SK-MEL-5 (cell line): ENCODE measurements around the gene NEURL1. TPM values are rescaled to one million over a fixed set of nuclear protein-coding genes. Genes with fewer than 3 reads are reported as not detected.
"Not testable (repeated sequence)": the region's sequence is repeated elsewhere in the genome, so short reads cannot be mapped to it uniquely, and the experiment has no call there.

ENCODE experiments used
- DNase-seq: peaks from one replicate; pipeline ENCODE4 v3.0.0-alpha.2; 2016; ENCODE audit warnings: low read depth, low spot score
- in situ Hi-C: cut with HindIII; loops from 2 replicates; pipeline ENCODE4 v1.10.0; 2016; ENCODE audit warnings: low sequenced_read_pairs, high pct_unique_total_duplicates, low pct_unique_long_range_greater_than_20kb
- total RNA-seq: library from RNA; depleted of rRNA; stranded (reverse); fragments of >200 nt; shearing (Covaris generic); gene quantifications from 2 replicates; pipeline ENCODE4 v1.2.3, GENCODE V29; 2014

The NEURL1 gene
- total RNA-seq, 1 experiment from 2014 or later: 0.58 TPM

- no peak for DNase-seq
- in situ Hi-C loops: no loop called here
These were observed 10.8 kb downstream of the NEURL1 start for GRCh38 chr10:103504181-103504783.

DNA sequence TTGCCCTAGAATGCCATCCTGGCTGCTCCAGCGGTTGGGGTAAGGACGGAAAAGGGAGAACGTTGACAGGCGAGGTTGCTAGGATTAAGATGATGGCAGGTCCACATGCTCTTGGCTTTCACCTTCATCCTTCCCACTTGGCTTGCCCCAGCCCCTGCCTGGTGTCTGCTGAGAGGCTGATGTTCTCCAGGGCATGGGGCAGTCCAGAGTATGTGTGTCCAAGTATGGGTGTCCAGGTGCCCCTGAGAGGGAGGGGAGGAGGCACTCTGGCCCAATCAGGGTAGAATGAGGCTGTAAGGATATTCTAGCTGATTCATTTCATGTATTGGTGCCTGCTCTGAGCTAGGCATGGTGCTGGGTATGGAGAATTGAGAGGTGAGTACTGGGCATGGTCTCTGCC is 12.6 kb downstream of the NEURL1 start:
- no peak for DNase-seq
- in situ Hi-C loops: no loop called here

- in situ Hi-C loops: no loop called here
- DNase-seq: no peak
These were observed 14.0 kb downstream of the NEURL1 start for GRCh38 chr10:103507235-103508191.

GRCh38 chr10:103510046-103510685 is 16.7 kb downstream of the NEURL1 start:
- in situ Hi-C loops: no loop called here
- no peak for DNase-seq

- in situ Hi-C loops: no loop called here
- no peak for DNase-seq
These were observed 17.6 kb downstream of the NEURL1 start for GRCh38 chr10:103510791-103511752.

- no peak for DNase-seq
- in situ Hi-C loops: no loop called here
These were observed 18.7 kb downstream of the NEURL1 start for GRCh38 chr10:103512166-103512565.

- in situ Hi-C loops: no loop called here
These were observed 19.3 kb downstream of the NEURL1 start for GRCh38 chr10:103512591-103513379.

GRCh38 chr10:103513380-103514060 is 20.0 kb downstream of the NEURL1 start:
- in situ Hi-C loops: no loop called here
- DNase-seq: no peak

More at GRCh38 chr10:103512591-103513379, 19.3 kb downstream of the NEURL1 start:
- DNase-seq: no peak

DNA sequence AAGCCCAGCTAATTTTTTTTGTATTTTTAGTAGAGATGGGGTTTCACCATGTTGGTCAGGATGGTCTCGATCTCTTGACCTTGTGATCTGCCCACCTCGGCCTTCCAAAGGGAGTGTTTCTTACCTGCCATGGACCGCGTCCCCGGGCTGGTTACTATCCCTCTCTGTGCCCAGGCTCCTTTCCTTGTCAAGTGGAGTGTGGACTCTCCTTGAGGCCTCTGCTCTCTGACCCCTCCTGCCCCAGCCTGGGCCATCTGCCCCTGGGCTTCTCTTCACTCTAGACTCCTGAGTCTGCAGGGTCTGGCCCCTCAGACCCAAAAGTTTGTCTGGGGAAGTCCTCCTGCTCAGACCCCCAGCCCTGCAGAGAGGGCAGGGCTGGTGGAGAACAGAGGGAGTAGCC is 20.7 kb downstream of the NEURL1 start:
- in situ Hi-C loops: no loop called here

DNA sequence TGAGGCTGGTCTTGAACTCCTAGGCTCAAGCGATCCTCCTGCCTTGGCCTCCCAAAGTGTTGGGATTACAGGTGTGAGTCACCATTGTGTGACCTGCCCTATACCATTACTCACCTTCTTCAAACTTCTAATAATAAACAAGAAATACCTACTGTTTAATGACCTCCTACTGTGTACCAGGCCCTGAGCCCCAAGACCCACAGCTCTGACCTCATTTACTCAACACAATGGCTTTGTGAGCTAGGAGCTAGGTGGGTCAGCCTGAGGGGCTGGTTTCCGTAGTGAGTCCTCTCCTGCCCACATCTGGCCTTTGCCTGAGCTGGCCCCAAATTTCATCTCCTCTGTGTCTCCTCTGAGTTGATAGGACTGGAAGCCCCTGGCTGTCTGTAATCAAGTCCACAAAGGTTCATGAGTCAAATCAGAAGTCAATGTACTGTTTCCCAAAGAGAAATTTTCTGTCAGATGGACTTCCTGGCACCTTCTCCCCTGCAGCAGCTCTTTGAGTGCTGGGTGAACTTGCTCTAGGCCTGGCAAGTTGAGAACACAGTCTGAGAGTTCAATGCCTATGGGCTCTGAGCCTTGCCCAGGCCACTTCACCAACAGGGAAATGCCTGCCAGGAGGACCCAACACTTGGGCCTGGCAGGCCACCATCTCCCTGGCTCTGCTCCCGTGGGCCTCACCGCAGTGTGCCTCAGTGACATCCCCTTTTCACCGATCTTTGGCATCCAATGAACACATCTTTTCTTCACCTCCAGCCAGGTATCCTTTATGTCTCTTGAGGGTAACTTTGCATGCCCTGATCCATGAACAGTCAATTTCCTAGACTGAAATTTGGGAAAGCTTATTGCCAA is 24.0 kb downstream of the NEURL1 start:
- in situ Hi-C loops: no loop called here
- no peak for DNase-seq

More for the DNA sequence above, 20.7 kb downstream of the NEURL1 start:
- no peak for DNase-seq

DNA sequence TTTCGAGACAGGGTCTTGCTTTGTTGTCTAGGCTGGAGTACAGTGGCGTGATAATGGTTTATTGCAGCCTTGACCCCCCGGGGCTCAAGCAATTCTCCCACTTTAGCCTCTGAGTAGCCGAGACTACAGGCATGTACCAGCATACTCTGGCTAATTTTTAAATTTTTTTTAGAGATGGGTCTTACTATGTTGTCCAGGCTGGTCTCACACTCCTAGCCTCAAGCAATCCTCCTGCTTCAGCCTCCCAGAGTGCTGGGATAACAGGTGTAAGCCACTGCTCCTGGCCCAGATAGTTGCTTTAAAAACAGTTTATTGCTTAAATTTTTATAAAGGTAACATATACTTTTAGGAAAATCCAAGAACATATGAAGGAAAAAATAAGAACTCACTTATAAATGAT is 26.3 kb downstream of the NEURL1 start:
- no peak for DNase-seq
- in situ Hi-C loops: no loop called here

DNA sequence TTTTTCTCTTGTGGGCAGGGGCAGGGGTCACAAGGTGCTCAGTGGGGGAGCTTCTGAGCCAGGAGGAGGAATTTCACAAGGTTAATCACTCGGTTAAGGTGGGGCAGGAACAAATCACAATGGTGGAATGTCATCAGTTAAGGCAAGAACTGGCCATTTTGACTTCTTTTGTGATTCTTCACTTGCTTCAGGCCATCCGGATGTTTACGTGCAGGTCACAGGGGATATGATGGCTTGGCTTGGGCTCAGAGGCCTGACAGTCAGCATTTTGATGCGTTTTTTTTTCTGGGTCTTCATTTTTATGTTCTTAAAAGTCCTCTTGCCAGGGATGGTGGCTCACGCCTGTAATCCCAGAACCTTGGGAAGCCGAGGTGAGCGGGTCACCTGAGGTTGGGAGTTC is 28.5 kb downstream of the NEURL1 start:
- in situ Hi-C loops, DNase-seq: not testable (repeated sequence)

GRCh38 chr10:103523683-103524082 is 30.2 kb downstream of the NEURL1 start:
- DNase-seq: no peak
- in situ Hi-C loops: no loop called here

DNA sequence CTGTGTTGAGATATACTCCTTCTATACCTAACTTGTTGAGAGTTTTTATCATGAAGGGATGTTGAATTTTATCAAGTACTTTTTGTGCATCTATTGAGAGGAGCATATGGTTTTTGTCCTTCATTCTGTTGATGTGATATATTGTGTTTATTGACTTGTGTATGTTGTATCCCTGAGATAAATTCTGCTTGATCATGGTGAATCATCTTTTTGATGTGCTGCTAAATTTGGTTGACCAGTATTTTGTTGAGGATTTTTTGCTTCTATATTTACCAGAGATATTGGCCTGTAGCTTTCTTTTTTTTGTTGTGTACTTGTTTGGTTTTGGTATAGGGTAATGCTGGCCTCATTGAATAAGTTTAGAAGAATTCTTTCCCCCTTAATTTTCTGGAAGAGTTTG is 32.4 kb downstream of the NEURL1 start:
- DNase-seq: no peak
- in situ Hi-C loops: no loop called here

- DNase-seq, in situ Hi-C loops: not testable (repeated sequence)
These were observed 34.0 kb downstream of the NEURL1 start for GRCh38 chr10:103527476-103527875.
